ENCODE measurements around the gene PPP6R2.

- TF ChIP-seq, protein P1, sequence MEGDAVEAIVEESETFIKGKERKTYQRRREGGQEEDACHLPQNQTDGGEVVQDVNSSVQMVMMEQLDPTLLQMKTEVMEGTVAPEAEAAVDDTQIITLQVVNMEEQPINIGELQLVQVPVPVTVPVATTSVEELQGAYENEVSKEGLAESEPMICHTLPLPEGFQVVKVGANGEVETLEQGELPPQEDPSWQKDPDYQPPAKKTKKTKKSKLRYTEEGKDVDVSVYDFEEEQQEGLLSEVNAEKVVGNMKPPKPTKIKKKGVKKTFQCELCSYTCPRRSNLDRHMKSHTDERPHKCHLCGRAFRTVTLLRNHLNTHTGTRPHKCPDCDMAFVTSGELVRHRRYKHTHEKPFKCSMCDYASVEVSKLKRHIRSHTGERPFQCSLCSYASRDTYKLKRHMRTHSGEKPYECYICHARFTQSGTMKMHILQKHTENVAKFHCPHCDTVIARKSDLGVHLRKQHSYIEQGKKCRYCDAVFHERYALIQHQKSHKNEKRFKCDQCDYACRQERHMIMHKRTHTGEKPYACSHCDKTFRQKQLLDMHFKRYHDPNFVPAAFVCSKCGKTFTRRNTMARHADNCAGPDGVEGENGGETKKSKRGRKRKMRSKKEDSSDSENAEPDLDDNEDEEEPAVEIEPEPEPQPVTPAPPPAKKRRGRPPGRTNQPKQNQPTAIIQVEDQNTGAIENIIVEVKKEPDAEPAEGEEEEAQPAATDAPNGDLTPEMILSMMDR (IDR thresholded peaks at IDR 0.05; ENCODE audit: low read length), result peak; percentile 55
- no peak for TF ChIP-seq EZH2 (IDR thresholded peaks at IDR 0.05; ENCODE audit: borderline replicate concordance, low read length)
Observed at GRCh38 chr22:50399751-50400331, 56.7 kb downstream of the PPP6R2 start.

Data from OCI-LY1 (cell line).